Endothelial cell of umbilical vein (primary cell): ENCODE data around the gene CDIPT.

Experiments
- EZH2 ChIP-seq: IDR thresholded peaks from 2 replicates; pipeline ENCODE4 v1.6.1; 2012; ENCODE audit warnings: borderline replicate concordance, low read depth, mild to moderate bottlenecking, moderate library complexity, low read length, inconsistent platforms; ENCODE audit not compliant: severe bottlenecking
- GATA2 ChIP-seq: IDR thresholded peaks from 2 replicates; pipeline ENCODE4 v1.7.0; 2011; ENCODE audit warnings: low read depth, mild to moderate bottlenecking, moderate library complexity, mixed read lengths, low read length; ENCODE audit not compliant: insufficient read length, insufficient read depth
- JUN ChIP-seq: IDR thresholded peaks from 2 replicates; pipeline ENCODE4 v1.6.1; 2011; ENCODE audit warnings: borderline replicate concordance, low read depth; ENCODE audit not compliant: insufficient read length, insufficient read depth
- MYC ChIP-seq: IDR thresholded peaks from one replicate; pipeline ENCODE4 v1.6.1; 2011; ENCODE audit warnings: mild to moderate bottlenecking, low read depth, low read length
- POLR2A ChIP-seq: IDR thresholded peaks from 2 replicates; pipeline ENCODE4 v1.6.1; 2012; ENCODE audit warnings: low read depth, mild to moderate bottlenecking, control low read depth, low read length
- POLR2AphosphoS5 ChIP-seq: IDR thresholded peaks from 2 replicates; pipeline ENCODE4 v1.6.1; 2012; ENCODE audit warnings: low read depth, mild to moderate bottlenecking, control low read depth, low read length, moderate library complexity; ENCODE audit not compliant: insufficient read depth
- TF ChIP-seq, protein P1 (sequence below), 2 donors: IDR thresholded peaks; 1 replicate in 1 of 2; 2 replicates in 1 of 2; pipeline ENCODE4 v1.5.1; 2011; ENCODE audit warnings: low read length in 2 of 2, mild to moderate bottlenecking in 2 of 2, moderate library complexity in 2 of 2, control low read depth in 1 of 2, inconsistent platforms in 1 of 2, low read depth in 1 of 2; ENCODE audit not compliant: insufficient read depth in 1 of 2; ENCODE audit errors: extremely low read depth in 1 of 2
- TF ChIP-seq, protein P2 (sequence below): IDR thresholded peaks from 2 replicates; pipeline ENCODE4 v1.6.1; 2011; ENCODE audit not compliant: insufficient read depth, insufficient read length

DNA sequence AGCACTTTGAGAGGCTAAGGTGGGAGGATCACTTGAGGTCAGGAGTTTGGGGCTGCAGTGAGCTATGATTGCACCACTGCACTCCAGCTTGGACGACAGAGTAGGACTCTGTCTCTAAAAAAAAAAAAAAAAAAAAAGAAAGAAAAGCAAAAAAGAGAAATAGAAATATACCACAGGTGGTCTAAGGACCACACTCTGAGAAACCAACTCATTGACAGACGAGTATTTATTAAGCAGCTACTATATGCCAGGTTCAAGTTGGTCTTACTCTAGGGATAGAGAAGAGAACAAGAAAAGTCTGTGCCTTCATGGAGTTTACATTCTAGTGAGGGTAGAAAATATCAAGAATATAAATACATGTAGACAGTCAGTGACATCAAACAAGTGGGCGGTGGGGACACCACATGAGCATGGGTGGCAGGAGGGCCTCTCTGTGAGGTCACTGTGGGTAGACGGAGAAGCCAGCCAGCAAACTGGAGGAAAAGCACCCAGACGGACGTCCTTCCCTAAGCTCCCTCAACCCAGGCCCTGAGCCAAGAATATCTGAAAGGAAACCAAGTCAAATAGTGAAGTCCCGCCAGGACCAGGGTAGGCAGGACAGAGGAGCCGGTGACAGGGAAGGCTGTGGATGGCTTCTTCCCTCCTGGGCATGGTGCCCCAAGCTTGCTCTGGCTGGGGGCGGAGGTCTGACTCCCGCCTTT lies 4.7 kb downstream of the CDIPT start:
- TF ChIP-seq, protein P1, sequence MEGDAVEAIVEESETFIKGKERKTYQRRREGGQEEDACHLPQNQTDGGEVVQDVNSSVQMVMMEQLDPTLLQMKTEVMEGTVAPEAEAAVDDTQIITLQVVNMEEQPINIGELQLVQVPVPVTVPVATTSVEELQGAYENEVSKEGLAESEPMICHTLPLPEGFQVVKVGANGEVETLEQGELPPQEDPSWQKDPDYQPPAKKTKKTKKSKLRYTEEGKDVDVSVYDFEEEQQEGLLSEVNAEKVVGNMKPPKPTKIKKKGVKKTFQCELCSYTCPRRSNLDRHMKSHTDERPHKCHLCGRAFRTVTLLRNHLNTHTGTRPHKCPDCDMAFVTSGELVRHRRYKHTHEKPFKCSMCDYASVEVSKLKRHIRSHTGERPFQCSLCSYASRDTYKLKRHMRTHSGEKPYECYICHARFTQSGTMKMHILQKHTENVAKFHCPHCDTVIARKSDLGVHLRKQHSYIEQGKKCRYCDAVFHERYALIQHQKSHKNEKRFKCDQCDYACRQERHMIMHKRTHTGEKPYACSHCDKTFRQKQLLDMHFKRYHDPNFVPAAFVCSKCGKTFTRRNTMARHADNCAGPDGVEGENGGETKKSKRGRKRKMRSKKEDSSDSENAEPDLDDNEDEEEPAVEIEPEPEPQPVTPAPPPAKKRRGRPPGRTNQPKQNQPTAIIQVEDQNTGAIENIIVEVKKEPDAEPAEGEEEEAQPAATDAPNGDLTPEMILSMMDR (IDR thresholded peaks at IDR 0.05; ENCODE audit: extremely low read depth in 1 of 2, insufficient read depth in 1 of 2, low read depth in 1 of 2, low read length in 2 of 2), result no peak
- TF ChIP-seq POLR2A, result no peak
- no peak for TF ChIP-seq POLR2AphosphoS5
- TF ChIP-seq EZH2, result no peak
- TF ChIP-seq, protein P2, sequence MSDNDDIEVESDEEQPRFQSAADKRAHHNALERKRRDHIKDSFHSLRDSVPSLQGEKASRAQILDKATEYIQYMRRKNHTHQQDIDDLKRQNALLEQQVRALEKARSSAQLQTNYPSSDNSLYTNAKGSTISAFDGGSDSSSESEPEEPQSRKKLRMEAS, result no peak
- no peak for TF ChIP-seq JUN
- TF ChIP-seq MYC, result no peak
- no peak for TF ChIP-seq GATA2
